ENCODE measurements around the gene GNAZ. TPM values are rescaled to one million over a fixed set of nuclear protein-coding genes. Genes with fewer than 3 reads are reported as not detected.

GNAZ gene
- total and polyA plus RNA-seq, 7 donors: under 0.01 to 27.6 (median 22.8) TPM

DNA sequence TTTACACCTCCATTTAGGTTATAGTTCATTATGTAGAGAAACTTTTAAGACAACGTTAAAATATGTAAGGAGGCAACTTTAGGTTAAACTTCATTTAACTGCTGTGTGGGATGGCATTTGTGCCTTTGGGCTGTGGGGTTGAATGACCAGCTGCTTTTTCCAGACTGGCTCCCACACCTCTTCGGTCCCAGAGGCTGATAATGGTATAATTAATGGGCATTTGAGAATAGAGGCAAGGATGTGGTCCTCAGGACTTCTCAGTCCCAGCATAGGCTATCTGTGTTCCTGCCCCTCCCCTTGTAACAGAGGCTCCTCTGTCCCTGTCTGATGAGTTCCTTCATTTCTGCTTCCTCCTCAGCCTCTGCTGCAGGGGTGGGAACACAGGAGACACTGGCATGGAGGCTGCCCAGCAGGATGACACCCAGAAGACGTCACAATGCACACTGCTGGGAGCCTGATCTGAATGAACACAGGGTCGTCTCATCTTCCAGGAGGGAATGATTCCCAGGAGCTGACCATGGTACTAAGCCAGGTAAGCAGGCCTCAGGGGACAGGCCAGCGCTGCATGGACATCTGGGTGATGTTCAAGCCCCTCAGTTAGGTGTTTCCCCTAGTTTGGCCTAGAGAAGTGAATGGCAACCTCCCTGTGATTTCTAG is 17.1 kb upstream of the GNAZ start:
- Histone ChIP-seq H3K27me3 (no peaks in the 10 kb centered on the region), H3K36me3 (no peaks in the 10 kb centered on the region), H3K27ac (no peak overlapping the region), H3K4me3 (no peak overlapping the region), H3K4me1 (no peaks in the 10 kb centered on the region), H3K9me3 (no peaks in the 10 kb centered on the region)
- intact Hi-C loops (cut with DNase I): no loop called here
- DNase-seq: no peak
- TF ChIP-seq EP300 (IDR thresholded peaks at IDR 0.05) (no peak), POLR2AphosphoS5 (IDR thresholded peaks at IDR 0.05) (no peak), POLR2A (IDR thresholded peaks at IDR 0.05) (no peak)
- TF ChIP-seq, protein P1, sequence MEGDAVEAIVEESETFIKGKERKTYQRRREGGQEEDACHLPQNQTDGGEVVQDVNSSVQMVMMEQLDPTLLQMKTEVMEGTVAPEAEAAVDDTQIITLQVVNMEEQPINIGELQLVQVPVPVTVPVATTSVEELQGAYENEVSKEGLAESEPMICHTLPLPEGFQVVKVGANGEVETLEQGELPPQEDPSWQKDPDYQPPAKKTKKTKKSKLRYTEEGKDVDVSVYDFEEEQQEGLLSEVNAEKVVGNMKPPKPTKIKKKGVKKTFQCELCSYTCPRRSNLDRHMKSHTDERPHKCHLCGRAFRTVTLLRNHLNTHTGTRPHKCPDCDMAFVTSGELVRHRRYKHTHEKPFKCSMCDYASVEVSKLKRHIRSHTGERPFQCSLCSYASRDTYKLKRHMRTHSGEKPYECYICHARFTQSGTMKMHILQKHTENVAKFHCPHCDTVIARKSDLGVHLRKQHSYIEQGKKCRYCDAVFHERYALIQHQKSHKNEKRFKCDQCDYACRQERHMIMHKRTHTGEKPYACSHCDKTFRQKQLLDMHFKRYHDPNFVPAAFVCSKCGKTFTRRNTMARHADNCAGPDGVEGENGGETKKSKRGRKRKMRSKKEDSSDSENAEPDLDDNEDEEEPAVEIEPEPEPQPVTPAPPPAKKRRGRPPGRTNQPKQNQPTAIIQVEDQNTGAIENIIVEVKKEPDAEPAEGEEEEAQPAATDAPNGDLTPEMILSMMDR (IDR thresholded peaks at IDR 0.05): no peak
- WGBS, 2 donors: 52 to 63% methylated on average over 5 of the region's 5 CpGs

- intact Hi-C loops (cut with DNase I): no loop called here
- Histone ChIP-seq H3K27ac (no peak overlapping the region), H3K36me3 (no peaks in the 10 kb centered on the region), H3K4me3 (no peak overlapping the region), H3K4me1 (no peaks in the 10 kb centered on the region), H3K27me3 (no peaks in the 10 kb centered on the region), H3K9me3 (no peaks in the 10 kb centered on the region)
- 93% methylated on average over 8 of the region's 8 CpGs for WGBS, 2 donors
- TF ChIP-seq, protein P1 (IDR thresholded peaks at IDR 0.05): no peak
- TF ChIP-seq POLR2A (IDR thresholded peaks at IDR 0.05): no peak
- TF ChIP-seq POLR2AphosphoS5 (IDR thresholded peaks at IDR 0.05): no peak
- TF ChIP-seq EP300 (IDR thresholded peaks at IDR 0.05): no peak
- DNase-seq: no peak
These were observed 16.3 kb upstream of the GNAZ start for GRCh38 chr22:23053912-23054530.

DNA sequence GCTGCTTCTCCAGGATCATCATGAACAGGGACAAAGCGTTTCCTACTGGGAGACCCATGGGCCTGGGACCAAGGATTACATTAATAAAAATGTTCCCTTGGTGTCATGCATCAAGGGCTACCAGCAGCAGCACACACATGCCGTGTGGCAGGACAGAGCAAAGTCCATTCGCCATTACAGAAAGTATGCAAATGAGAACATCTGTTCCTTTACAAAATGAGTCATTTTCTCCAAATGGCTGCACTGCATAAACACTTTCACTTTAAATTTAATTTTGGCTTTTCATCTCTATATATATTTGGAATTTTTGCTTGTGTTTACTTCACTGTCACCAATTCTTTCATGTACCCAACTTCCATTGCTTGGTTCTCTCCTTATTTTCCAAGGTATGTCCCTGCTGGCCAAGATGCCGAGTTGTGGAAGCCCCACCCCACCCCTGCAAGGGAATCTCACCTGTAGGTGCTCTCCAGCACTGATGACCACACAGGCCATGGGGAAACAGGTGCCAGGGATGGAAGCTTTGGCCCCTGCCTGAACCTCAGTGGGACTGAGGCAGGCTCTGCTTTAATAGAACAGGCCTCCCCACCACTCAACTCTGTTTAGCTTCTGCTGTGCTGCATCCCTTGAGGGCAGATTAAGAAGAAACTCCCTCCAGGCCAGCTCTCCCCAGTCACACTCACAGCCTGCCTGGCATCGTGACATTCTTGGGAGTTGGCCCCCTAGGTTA is 15.6 kb upstream of the GNAZ start:
- WGBS, 2 donors: 55 to 63% methylated on average over 5 of the region's 5 CpGs
- no peak for DNase-seq
- no peak for TF ChIP-seq POLR2A (IDR thresholded peaks at IDR 0.05)
- no peak for TF ChIP-seq POLR2AphosphoS5 (IDR thresholded peaks at IDR 0.05)
- TF ChIP-seq, protein P1 (IDR thresholded peaks at IDR 0.05): no peak
- TF ChIP-seq EP300 (IDR thresholded peaks at IDR 0.05): no peak
- no peaks in the 10 kb centered on the region for H3K27me3 ChIP-seq
- H3K9me3 ChIP-seq: no peaks in the 10 kb centered on the region
- intact Hi-C loops (cut with DNase I): no loop called here
- H3K4me1 ChIP-seq: no peaks in the 10 kb centered on the region
- H3K27ac ChIP-seq: no peak overlapping the region
- H3K36me3 ChIP-seq: no peaks in the 10 kb centered on the region
- no peak overlapping the region for H3K4me3 ChIP-seq

GRCh38 chr22:23055449-23056179 is 14.7 kb upstream of the GNAZ start:
- 78 to 91% methylated on average over 7 of the region's 7 CpGs for WGBS, 2 donors
- Histone ChIP-seq H3K27me3 (no peaks in the 10 kb centered on the region), H3K4me1 (no peaks in the 10 kb centered on the region), H3K27ac (no peak overlapping the region), H3K36me3 (no peaks in the 10 kb centered on the region), H3K4me3 (no peak overlapping the region), H3K9me3 (no peaks in the 10 kb centered on the region)
- DNase-seq: no peak
- intact Hi-C loops (cut with DNase I): no loop called here
- TF ChIP-seq POLR2A (IDR thresholded peaks at IDR 0.05): no peak
- TF ChIP-seq EP300 (IDR thresholded peaks at IDR 0.05): no peak
- TF ChIP-seq, protein P1 (IDR thresholded peaks at IDR 0.05): no peak
- TF ChIP-seq POLR2AphosphoS5 (IDR thresholded peaks at IDR 0.05): no peak
